Psoas muscle (tissue), 8 donors: ENCODE results near the gene GNG7. TPM values are rescaled to one million over a fixed set of nuclear protein-coding genes. Genes with fewer than 3 reads are reported as not detected.

ENCODE experiments used
- ATAC-seq, 4 donors: fragments of 200-7000 bp; cut with Tn5 transposase; one replicate each; pipeline ENCODE4 v1.9.1; 2020; ENCODE audit warnings: moderate library complexity in 3 of 4, mild to moderate bottlenecking in 2 of 4
- DNase-seq, 2 donors: peaks; one replicate each; pipeline ENCODE4 v3.0.0-alpha.2; 2020
- H3K27ac ChIP-seq: fragments of 200-600 bp; one replicate; pipeline ENCODE4 v1.8.0; 2022
- H3K27me3 ChIP-seq, 3 donors: fragments of 200-600 bp in 1 of 3; one replicate each; pipeline versions ENCODE4 v1.6.1 to v1.8.0; 2013 to 2022; ENCODE audit warnings: low read length in 2 of 3, mild to moderate bottlenecking in 2 of 3, moderate library complexity in 1 of 3; ENCODE audit not compliant: insufficient read depth in 3 of 3
- H3K36me3 ChIP-seq, 2 donors: fragments of 200-600 bp in 1 of 2; one replicate each; pipeline versions ENCODE4 v1.6.1 to v1.8.0; 2013 to 2022; ENCODE audit warnings: low read depth in 1 of 2, mild to moderate bottlenecking in 1 of 2, moderate library complexity in 1 of 2; ENCODE audit not compliant: insufficient read depth in 1 of 2
- H3K4me1 ChIP-seq: fragments of 200-600 bp; one replicate; pipeline ENCODE4 v1.8.0; 2022
- H3K4me3 ChIP-seq: fragments of 200-600 bp; one replicate; pipeline ENCODE4 v1.8.0; 2022; ENCODE audit warnings: mild to moderate bottlenecking
- H3K9me3 ChIP-seq: fragments of 200-600 bp; one replicate; pipeline ENCODE4 v1.8.0; 2022
- WGBS, 3 donors: extraction: QIAGEN DNeasy Blood & Tissue Kit; methylation state at CpG; one replicate each; pipeline versions ENCODE4 v1.1.6 to v1.1.7; 2013; 5-methylcytosine and 5-hydroxymethylcytosine counted together
- intact Hi-C, 2 donors: fragments of 100-400 bp; cut with DNase I; formaldehyde crosslinking; loops; one replicate each; pipeline versions ENCODE4 v1.11.0 to v1.14.2; 2022
- polyA plus RNA-seq, 3 donors: library from polyadenylated mRNA; stranded (reverse); fragments of 200-250 nt; gene quantifications; one replicate each; pipeline ENCODE4 v1.2.3, GENCODE V29; 2013
- total RNA-seq, 4 donors: library from RNA; stranded (reverse); fragmentation: NEBNext Ultra II Directional in 2 of 4; extraction: Animal tissue kit (Norgen Biotek cat#: 25700) in 2 of 4; gene quantifications; one replicate each; pipeline versions ENCODE4 v1.2.1 to v1.2.4, GENCODE V29; 2021 to 2023
- TF ChIP-seq, protein P1 (sequence below): fragments of 200-600 bp; IDR thresholded peaks from one replicate; pipeline ENCODE4 v1.8.0; 2022; ENCODE audit warnings: antibody characterized with exemption
- donor health status: healthy with polysubstance abuse.
- donor health status: DM: no; HTN: no; CAD: no; lungs with moderate emphysema.
- donor health status: Bipolar disorder and iron deficiency.
- donor health status: healthy.
- donor health status: DM: yes; HTN: yes; CAD: no.
- donor health status: DM: no; HTN: no; CAD: no.
- donor health status: DM: no; HTN: no; CAD: no.
- donor health status: DM: yes; HTN: yes; CAD: no.

The GNG7 gene
- total and polyA plus RNA-seq, 7 donors, result 0.48 to 5.4 (median 1.2) TPM

- H3K4me1 ChIP-seq, result peaks cover 8% of the 10 kb centered on the region
- no peaks in the 10 kb centered on the region for H3K36me3 ChIP-seq
- H3K9me3 ChIP-seq, result no peaks in the 10 kb centered on the region
- TF ChIP-seq, protein P1, sequence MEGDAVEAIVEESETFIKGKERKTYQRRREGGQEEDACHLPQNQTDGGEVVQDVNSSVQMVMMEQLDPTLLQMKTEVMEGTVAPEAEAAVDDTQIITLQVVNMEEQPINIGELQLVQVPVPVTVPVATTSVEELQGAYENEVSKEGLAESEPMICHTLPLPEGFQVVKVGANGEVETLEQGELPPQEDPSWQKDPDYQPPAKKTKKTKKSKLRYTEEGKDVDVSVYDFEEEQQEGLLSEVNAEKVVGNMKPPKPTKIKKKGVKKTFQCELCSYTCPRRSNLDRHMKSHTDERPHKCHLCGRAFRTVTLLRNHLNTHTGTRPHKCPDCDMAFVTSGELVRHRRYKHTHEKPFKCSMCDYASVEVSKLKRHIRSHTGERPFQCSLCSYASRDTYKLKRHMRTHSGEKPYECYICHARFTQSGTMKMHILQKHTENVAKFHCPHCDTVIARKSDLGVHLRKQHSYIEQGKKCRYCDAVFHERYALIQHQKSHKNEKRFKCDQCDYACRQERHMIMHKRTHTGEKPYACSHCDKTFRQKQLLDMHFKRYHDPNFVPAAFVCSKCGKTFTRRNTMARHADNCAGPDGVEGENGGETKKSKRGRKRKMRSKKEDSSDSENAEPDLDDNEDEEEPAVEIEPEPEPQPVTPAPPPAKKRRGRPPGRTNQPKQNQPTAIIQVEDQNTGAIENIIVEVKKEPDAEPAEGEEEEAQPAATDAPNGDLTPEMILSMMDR, result no peak
- peak overlapping the region; percentile 48 for H3K27ac ChIP-seq
- DNase-seq (peak; percentile 85 to 87), ATAC-seq (peak; percentile 76 to 91 (median 88))
- WGBS, 3 donors, result 22 to 25% (median 24%) methylated on average over 20 to 23 of the region's 23 CpGs
- peak overlapping the region; percentile 44 for H3K4me3 ChIP-seq
- peaks cover 0 to 2% (median 0%) of the 10 kb centered on the region in 3 donors for H3K27me3 ChIP-seq
- intact Hi-C loops, result no loop called here
These were observed 99.9 kb downstream of the GNG7 start for GRCh38 chr19:2602391-2603181.

DNA sequence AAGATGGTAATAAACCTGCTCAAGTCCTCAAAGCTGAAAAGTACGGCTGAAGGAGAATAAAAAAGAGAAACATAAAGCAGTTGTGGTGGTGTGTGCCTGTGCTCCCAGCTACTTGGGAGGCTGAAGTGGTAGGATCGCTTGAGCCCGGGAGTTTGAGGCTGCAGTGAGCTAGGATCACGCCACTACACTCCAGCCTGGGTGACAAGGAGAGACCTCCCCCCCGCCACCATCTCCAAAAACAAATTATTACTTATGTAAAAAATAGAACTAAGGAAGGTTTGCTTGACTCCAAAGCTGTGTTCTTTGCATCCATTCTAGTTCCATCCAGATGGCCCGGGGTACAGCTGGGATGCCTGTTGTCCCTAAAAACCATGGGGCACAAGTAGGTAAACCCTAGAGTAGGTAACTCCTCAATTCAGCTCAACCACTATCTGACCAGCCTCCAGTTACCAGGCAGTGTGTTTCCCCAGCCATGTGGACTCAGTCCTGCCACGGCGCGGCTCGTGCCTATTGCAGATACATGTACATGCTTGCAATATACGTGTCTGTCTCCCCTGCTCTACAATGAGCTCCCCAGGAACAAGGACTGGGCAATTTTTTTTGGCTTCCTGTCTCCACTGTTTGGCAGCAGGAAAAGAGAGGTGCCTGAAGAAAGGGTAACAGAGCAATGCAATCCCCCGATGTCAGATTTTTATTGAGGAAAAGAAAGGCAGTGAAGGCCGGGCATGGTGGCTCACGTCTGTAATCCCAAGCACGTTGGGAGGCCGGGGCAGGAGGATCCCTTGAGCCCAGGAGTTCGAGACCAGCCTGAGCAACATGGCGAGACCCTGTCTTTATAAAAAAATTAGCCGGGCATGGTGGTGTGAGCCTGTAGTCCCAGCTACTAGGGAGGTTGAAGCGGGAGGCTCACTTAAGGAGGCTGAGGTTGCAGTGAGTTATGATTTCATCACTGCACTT lies 101.3 kb downstream of the GNG7 start:
- 90 to 94% (median 92%) methylated on average over 20 of the region's 20 CpGs for WGBS, 3 donors
- intact Hi-C loops, result no loop called here
- TF ChIP-seq, protein P1, result no peak
- no peak overlapping the region for H3K4me3 ChIP-seq
- H3K4me1 ChIP-seq, result peaks cover 8% of the 10 kb centered on the region
- H3K9me3 ChIP-seq, result no peaks in the 10 kb centered on the region
- peaks cover 0 to 2% (median 0%) of the 10 kb centered on the region in 3 donors for H3K27me3 ChIP-seq
- H3K36me3 ChIP-seq, result no peaks in the 10 kb centered on the region
- no peak overlapping the region for H3K27ac ChIP-seq
- DNase-seq (no peak), ATAC-seq (no peak)

GRCh38 chr19:2594319-2594718 lies 108.2 kb downstream of the GNG7 start:
- TF ChIP-seq, protein P1, result no peak
- Histone ChIP-seq H3K27me3 (no peaks in the 10 kb centered on the region), H3K27ac (no peak overlapping the region), H3K36me3 (no peaks in the 10 kb centered on the region), H3K4me3 (no peak overlapping the region), H3K9me3 (no peaks in the 10 kb centered on the region), H3K4me1 (peaks cover 2% of the 10 kb centered on the region)
- ATAC-seq (no peak), DNase-seq (no peak)
- intact Hi-C loops, result no loop called here
- WGBS, 3 donors, result 71 to 79% (median 78%) methylated on average over 7 of the region's 7 CpGs

- intact Hi-C loops, result no loop called here
- H3K9me3 ChIP-seq, result no peaks in the 10 kb centered on the region
- no peaks in the 10 kb centered on the region for H3K27me3 ChIP-seq
- DNase-seq, result no peak
- ATAC-seq, result no peak
- TF ChIP-seq, protein P1, result no peak
- H3K4me3 ChIP-seq, result no peak overlapping the region
- H3K4me1 ChIP-seq, result no peaks in the 10 kb centered on the region
- 56 to 66% (median 57%) methylated on average over 4 of the region's 4 CpGs for whole genome bisulfite sequencing, 3 donors
- H3K27ac ChIP-seq, result no peak overlapping the region
- no peaks in the 10 kb centered on the region for H3K36me3 ChIP-seq
These were observed 109.7 kb downstream of the GNG7 start for GRCh38 chr19:2592824-2593223.
